Endothelial cell (in vitro differentiated cells): ENCODE data around the gene UBASH3A. TPM values are rescaled to one million over a fixed set of nuclear protein-coding genes. Genes with fewer than 3 reads are reported as not detected.

ENCODE experiments used
- DNase-seq: peaks from one replicate; pipeline ENCODE4 v3.0.0; 2021; ENCODE audit warnings: low spot score
- H3K27ac Mint-ChIP-seq: one replicate; pipeline ENCODE4 v1.8.0; 2021; ENCODE audit warnings: mixed read lengths, inconsistent platforms; ENCODE audit not compliant: unreplicated experiment
- H3K27me3 Mint-ChIP-seq: one replicate; pipeline ENCODE4 v1.8.0; 2021; ENCODE audit warnings: mild to moderate bottlenecking, moderate library complexity, mixed read lengths, inconsistent platforms; ENCODE audit not compliant: unreplicated experiment
- H3K36me3 Mint-ChIP-seq: one replicate; pipeline ENCODE4 v1.8.0; 2021; ENCODE audit warnings: mild to moderate bottlenecking, low read depth, mixed read lengths, inconsistent platforms; ENCODE audit not compliant: unreplicated experiment
- H3K4me1 Mint-ChIP-seq: one replicate; pipeline ENCODE4 v1.8.0; 2021; ENCODE audit warnings: mild to moderate bottlenecking, mixed read lengths, inconsistent platforms; ENCODE audit not compliant: unreplicated experiment
- H3K4me3 Mint-ChIP-seq: one replicate; pipeline ENCODE4 v1.8.0; 2021; ENCODE audit warnings: mild to moderate bottlenecking, mixed read lengths, inconsistent platforms; ENCODE audit not compliant: unreplicated experiment
- H3K9me3 Mint-ChIP-seq: one replicate; pipeline ENCODE4 v1.8.0; 2021; ENCODE audit warnings: mixed read lengths, inconsistent platforms; ENCODE audit not compliant: unreplicated experiment
- total RNA-seq: library from RNA; stranded (reverse); fragmentation: NEBNext Ultra II Directional; extraction: Animal tissue kit (Norgen Biotek cat#: 25700); gene quantifications from one replicate; pipeline ENCODE4 v1.2.1, GENCODE V29; 2021; ENCODE audit not compliant: unreplicated experiment
- TF ChIP-seq, protein P1 (sequence below): fragments of 200-600 bp; sonication (generic); IDR thresholded peaks from one replicate; pipeline ENCODE4 v1.5.0; 2021; ENCODE audit warnings: antibody characterized with exemption; ENCODE audit not compliant: unreplicated experiment

The UBASH3A gene
- total RNA-seq, 1 donor from 2014 or later: not detected

- Mint-ChIP-seq H3K4me3 (no peak overlapping the region), H3K27me3 (peaks cover 8% of the 10 kb centered on the region), H3K9me3 (no peaks in the 10 kb centered on the region), H3K27ac (no peak overlapping the region), H3K4me1 (peaks cover 39% of the 10 kb centered on the region), H3K36me3 (no peaks in the 10 kb centered on the region)
- TF ChIP-seq, protein P1, sequence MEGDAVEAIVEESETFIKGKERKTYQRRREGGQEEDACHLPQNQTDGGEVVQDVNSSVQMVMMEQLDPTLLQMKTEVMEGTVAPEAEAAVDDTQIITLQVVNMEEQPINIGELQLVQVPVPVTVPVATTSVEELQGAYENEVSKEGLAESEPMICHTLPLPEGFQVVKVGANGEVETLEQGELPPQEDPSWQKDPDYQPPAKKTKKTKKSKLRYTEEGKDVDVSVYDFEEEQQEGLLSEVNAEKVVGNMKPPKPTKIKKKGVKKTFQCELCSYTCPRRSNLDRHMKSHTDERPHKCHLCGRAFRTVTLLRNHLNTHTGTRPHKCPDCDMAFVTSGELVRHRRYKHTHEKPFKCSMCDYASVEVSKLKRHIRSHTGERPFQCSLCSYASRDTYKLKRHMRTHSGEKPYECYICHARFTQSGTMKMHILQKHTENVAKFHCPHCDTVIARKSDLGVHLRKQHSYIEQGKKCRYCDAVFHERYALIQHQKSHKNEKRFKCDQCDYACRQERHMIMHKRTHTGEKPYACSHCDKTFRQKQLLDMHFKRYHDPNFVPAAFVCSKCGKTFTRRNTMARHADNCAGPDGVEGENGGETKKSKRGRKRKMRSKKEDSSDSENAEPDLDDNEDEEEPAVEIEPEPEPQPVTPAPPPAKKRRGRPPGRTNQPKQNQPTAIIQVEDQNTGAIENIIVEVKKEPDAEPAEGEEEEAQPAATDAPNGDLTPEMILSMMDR: no peak
- DNase-seq: no peak
Measured at GRCh38 chr21:42465008-42465802, 61.5 kb downstream of the UBASH3A start.

- H3K9me3 Mint-ChIP-seq: no peaks in the 10 kb centered on the region
- peaks cover 8% of the 10 kb centered on the region for H3K27me3 Mint-ChIP-seq
- no peak overlapping the region for H3K4me3 Mint-ChIP-seq
- no peaks in the 10 kb centered on the region for H3K36me3 Mint-ChIP-seq
- TF ChIP-seq, protein P1: no peak
- H3K4me1 Mint-ChIP-seq: peaks cover 39% of the 10 kb centered on the region
- no peak for DNase-seq
- H3K27ac Mint-ChIP-seq: no peak overlapping the region
Measured at GRCh38 chr21:42465803-42466127, 62.1 kb downstream of the UBASH3A start.

- TF ChIP-seq, protein P1: no peak
- Mint-ChIP-seq H3K27ac (no peak overlapping the region), H3K4me1 (peaks cover 34% of the 10 kb centered on the region), H3K36me3 (no peaks in the 10 kb centered on the region), H3K4me3 (no peak overlapping the region), H3K9me3 (no peaks in the 10 kb centered on the region), H3K27me3 (peaks cover 5% of the 10 kb centered on the region)
- DNase-seq: no peak
Measured at GRCh38 chr21:42466700-42467099, 63.0 kb downstream of the UBASH3A start.

DNA sequence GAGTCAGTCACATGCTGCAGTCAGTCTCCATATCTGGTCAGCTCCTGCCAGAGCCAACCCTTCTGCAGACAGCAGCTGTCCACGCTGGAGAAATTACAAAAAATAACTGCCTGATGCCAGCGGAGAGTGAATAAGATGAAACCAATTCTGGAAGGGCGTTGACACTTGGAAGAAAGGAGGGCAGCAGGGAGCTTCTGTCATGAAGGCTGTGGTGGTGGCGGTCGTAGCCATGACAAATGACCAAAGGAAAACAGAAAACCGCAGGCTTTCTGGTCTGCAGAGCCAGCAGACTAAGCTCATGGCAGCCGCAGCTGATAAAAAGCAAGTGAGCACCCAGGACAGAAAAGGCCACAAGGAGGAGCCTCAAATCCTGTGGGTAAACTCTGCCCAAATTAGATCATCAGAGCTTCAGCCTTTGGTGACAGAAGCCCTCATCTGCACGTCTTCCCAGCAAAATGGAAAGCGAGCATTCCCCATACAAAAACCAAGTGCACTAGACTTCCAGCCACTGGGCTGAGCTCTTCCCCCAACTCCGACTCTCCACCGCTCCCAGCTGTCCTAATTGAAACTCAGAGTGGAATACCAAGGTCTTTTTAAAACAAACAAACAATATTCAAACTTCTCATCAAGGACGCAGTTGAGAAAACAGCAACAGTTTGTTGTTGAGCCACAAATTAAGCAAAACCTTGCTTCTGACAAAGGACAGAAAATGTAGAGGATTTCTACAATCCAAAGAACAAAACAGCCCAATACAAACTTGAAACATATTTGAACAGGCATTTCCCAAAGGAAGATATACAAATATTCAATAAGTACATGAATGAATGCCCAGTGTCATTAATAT is 63.7 kb downstream of the UBASH3A start:
- Mint-ChIP-seq H3K9me3 (no peaks in the 10 kb centered on the region), H3K27ac (no peak overlapping the region), H3K4me3 (no peak overlapping the region), H3K36me3 (no peaks in the 10 kb centered on the region), H3K27me3 (peaks cover 5% of the 10 kb centered on the region), H3K4me1 (peaks cover 31% of the 10 kb centered on the region)
- no peak for DNase-seq
- TF ChIP-seq, protein P1: no peak
